Upper lobe of left lung (tissue), 6 donors: Measurements from ENCODE around the gene SLC9A5. TPM values are rescaled to one million over a fixed set of nuclear protein-coding genes. Genes with fewer than 3 reads are reported as not detected.

ENCODE experiments used
- ATAC-seq, 2 donors: fragments of 200-7000 bp; cut with Tn5 transposase; one replicate each; pipeline ENCODE4 v1.9.1; 2022; ENCODE audit warnings: mild to moderate bottlenecking in 2 of 2, moderate library complexity in 2 of 2; ENCODE audit not compliant: low FRiP score in 2 of 2
- DNase-seq, 2 donors: peaks; one replicate each; pipeline ENCODE4 v3.0.0-alpha.2; 2019 to 2020
- H3K27ac ChIP-seq, 4 donors: fragments of 200-600 bp; sonication (generic); one replicate each; pipeline ENCODE4 v1.5.1; 2016 to 2019
- H3K27me3 ChIP-seq, 4 donors: fragments of 200-600 bp; sonication (generic); one replicate each; pipeline ENCODE4 v1.5.1; 2017 to 2019
- H3K36me3 ChIP-seq, 4 donors: fragments of 200-600 bp; sonication (generic); one replicate each; pipeline ENCODE4 v1.5.1; 2016 to 2019
- H3K4me1 ChIP-seq, 4 donors: fragments of 200-600 bp; sonication (generic); one replicate each; pipeline ENCODE4 v1.5.1; 2018 to 2019
- H3K4me3 ChIP-seq, 4 donors: fragments of 200-600 bp; sonication (generic); one replicate each; pipeline ENCODE4 v1.5.1; 2017 to 2019; ENCODE audit warnings: mild to moderate bottlenecking in 2 of 4, moderate library complexity in 1 of 4
- H3K9me3 ChIP-seq, 4 donors: fragments of 200-600 bp; sonication (generic); one replicate each; pipeline ENCODE4 v1.5.1; 2018 to 2019
- EP300 ChIP-seq, 4 donors: sonication (generic); formaldehyde crosslinking; IDR thresholded peaks; one replicate each; pipeline ENCODE4 v1.5.1; 2017; ENCODE audit warnings: antibody characterized with exemption in 4 of 4, control low read depth in 2 of 4
- POLR2A ChIP-seq, 4 donors: fragments of 450-650 bp; IDR thresholded peaks; one replicate each; pipeline ENCODE4 v1.5.1; 2016 to 2017; ENCODE audit warnings: antibody characterized with exemption in 4 of 4, mild to moderate bottlenecking in 2 of 4
- POLR2AphosphoS5 ChIP-seq, 2 donors: sonication (generic); formaldehyde crosslinking; IDR thresholded peaks; one replicate each; pipeline ENCODE4 v1.5.1; 2017; ENCODE audit warnings: antibody characterized with exemption in 2 of 2
- WGBS, 2 donors: methylation state at CpG; one replicate each; pipeline ENCODE4 v1.1.5; 2017 to 2018; 5-methylcytosine and 5-hydroxymethylcytosine counted together
- total RNA-seq, 6 donors: library from RNA; depleted of rRNA in 4 of 6; stranded (reverse); fragments of >200 nt in 4 of 6; gene quantifications; one replicate each; pipeline versions ENCODE4 v1.1.0 to v1.2.1, GENCODE V29; 2016 to 2021
- TF ChIP-seq, protein P1 (sequence below), 6 experiments: fragments of 450-650 bp in 4 of 6; fragments of 200-600 bp in 2 of 6; sonication (generic) in 2 of 6; IDR thresholded peaks; one replicate each; pipeline ENCODE4 v1.5.1; 2016 to 2019; ENCODE audit warnings: antibody characterized with exemption in 6 of 6
- donor health status: DM: no; HTN: no; CAD: no; lungs with moderate emphysema.
- donor health status: DM: no; HTN: yes; CAD: no; lungs with severe emphysema.

SLC9A5 gene
- total RNA-seq, 6 donors from 2014 or later, result 0.76 to 28.3 (median 4.1) TPM

DNA sequence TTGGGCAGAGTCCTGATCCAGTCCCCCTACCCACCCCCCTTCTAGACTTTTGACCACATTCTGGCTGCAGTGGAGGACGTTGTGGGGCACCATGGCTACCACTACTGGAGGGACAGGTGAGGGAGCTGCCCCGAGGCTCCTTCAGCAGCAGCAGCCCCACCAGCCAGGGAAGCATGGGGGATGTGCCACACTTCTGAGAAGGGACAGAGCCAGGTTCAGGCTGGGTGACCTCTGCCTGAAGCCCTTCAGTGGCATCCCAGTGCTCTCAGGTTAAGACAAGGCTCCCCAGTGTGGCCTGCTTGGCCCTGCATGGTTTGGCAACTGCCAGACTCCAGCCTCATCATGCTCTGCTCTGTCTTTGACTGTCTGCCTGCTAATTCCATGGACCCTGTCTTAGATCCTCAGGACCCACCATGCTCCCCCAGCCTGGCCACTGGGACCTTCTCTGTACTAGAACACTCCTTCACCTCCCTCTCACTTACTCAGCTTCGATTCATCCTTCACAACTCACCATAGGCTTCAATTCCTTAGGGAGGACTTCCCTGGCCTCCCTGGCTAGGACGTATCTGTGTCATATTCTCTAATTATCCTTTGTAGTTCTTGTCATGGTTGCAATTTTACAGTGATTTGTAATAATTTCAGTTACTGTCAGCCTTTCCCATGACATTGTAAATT lies 8.8 kb downstream of the SLC9A5 start:
- H3K27ac ChIP-seq, result no peak overlapping the region
- H3K9me3 ChIP-seq, result no peaks in the 10 kb centered on the region
- TF ChIP-seq POLR2A (IDR thresholded peaks at IDR 0.05) (no peak), EP300 (IDR thresholded peaks at IDR 0.05) (no peak), POLR2AphosphoS5 (IDR thresholded peaks at IDR 0.05) (no peak)
- TF ChIP-seq, protein P1, sequence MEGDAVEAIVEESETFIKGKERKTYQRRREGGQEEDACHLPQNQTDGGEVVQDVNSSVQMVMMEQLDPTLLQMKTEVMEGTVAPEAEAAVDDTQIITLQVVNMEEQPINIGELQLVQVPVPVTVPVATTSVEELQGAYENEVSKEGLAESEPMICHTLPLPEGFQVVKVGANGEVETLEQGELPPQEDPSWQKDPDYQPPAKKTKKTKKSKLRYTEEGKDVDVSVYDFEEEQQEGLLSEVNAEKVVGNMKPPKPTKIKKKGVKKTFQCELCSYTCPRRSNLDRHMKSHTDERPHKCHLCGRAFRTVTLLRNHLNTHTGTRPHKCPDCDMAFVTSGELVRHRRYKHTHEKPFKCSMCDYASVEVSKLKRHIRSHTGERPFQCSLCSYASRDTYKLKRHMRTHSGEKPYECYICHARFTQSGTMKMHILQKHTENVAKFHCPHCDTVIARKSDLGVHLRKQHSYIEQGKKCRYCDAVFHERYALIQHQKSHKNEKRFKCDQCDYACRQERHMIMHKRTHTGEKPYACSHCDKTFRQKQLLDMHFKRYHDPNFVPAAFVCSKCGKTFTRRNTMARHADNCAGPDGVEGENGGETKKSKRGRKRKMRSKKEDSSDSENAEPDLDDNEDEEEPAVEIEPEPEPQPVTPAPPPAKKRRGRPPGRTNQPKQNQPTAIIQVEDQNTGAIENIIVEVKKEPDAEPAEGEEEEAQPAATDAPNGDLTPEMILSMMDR (IDR thresholded peaks at IDR 0.05), result no peak
- no peak for ATAC-seq
- WGBS, 2 donors, result 79 to 84% methylated on average over 4 of the region's 4 CpGs
- DNase-seq, result no peak
- no peak overlapping the region for H3K4me3 ChIP-seq
- H3K27me3 ChIP-seq, result no peaks in the 10 kb centered on the region
- no peaks in the 10 kb centered on the region for H3K36me3 ChIP-seq
- H3K4me1 ChIP-seq, result no peaks in the 10 kb centered on the region

- DNase-seq (no peak), ATAC-seq (no peak)
- H3K4me1 ChIP-seq, result no peaks in the 10 kb centered on the region
- H3K9me3 ChIP-seq, result no peaks in the 10 kb centered on the region
- no peak overlapping the region for H3K27ac ChIP-seq
- H3K4me3 ChIP-seq, result no peak overlapping the region
- 80 to 94% methylated on average over 1 to 11 of the region's 11 CpGs for WGBS, 2 donors
- TF ChIP-seq POLR2A (IDR thresholded peaks at IDR 0.05) (no peak), EP300 (IDR thresholded peaks at IDR 0.05) (no peak), POLR2AphosphoS5 (IDR thresholded peaks at IDR 0.05) (no peak)
- TF ChIP-seq, protein P1 (IDR thresholded peaks at IDR 0.05), result no peak
- H3K36me3 ChIP-seq, result no peaks in the 10 kb centered on the region
- no peaks in the 10 kb centered on the region for H3K27me3 ChIP-seq
Observed at GRCh38 chr16:67258161-67258835, 9.5 kb downstream of the SLC9A5 start.

- ATAC-seq (no peak), DNase-seq (no peak)
- Histone ChIP-seq H3K4me3 (no peak overlapping the region), H3K27ac (no peak overlapping the region), H3K9me3 (no peaks in the 10 kb centered on the region), H3K36me3 (no peaks in the 10 kb centered on the region), H3K27me3 (no peaks in the 10 kb centered on the region), H3K4me1 (no peaks in the 10 kb centered on the region)
- TF ChIP-seq POLR2AphosphoS5 (IDR thresholded peaks at IDR 0.05) (no peak), EP300 (IDR thresholded peaks at IDR 0.05) (no peak), POLR2A (IDR thresholded peaks at IDR 0.05) (no peak)
- TF ChIP-seq, protein P1 (IDR thresholded peaks at IDR 0.05), result no peak
- 94% methylated on average over 12 of the region's 12 CpGs for WGBS, 2 donors
Observed at GRCh38 chr16:67259705-67260104, 10.9 kb downstream of the SLC9A5 start.

GRCh38 chr16:67260426-67261063 lies 11.8 kb downstream of the SLC9A5 start:
- H3K4me3 ChIP-seq, result no peak overlapping the region
- no peaks in the 10 kb centered on the region for H3K9me3 ChIP-seq
- DNase-seq, result peak in 1 of 2 donors; percentile 56
- no peaks in the 10 kb centered on the region for H3K27me3 ChIP-seq
- TF ChIP-seq POLR2A (IDR thresholded peaks at IDR 0.05), result no peak
- TF ChIP-seq, protein P1 (IDR thresholded peaks at IDR 0.05), result peak in 5 of 6 experiments; percentile 21 to 53 (median 25)
- TF ChIP-seq POLR2AphosphoS5 (IDR thresholded peaks at IDR 0.05), result no peak
- TF ChIP-seq EP300 (IDR thresholded peaks at IDR 0.05), result no peak
- H3K36me3 ChIP-seq, result no peaks in the 10 kb centered on the region
- H3K27ac ChIP-seq, result no peak overlapping the region
- WGBS, 2 donors, result 65 to 80% methylated on average over 4 of the region's 4 CpGs
- ATAC-seq, result peak in 1 of 2 donors; percentile 45
- H3K4me1 ChIP-seq, result no peaks in the 10 kb centered on the region
